OCI-LY7 (cell line): ENCODE data around the gene DPH7. TPM values are rescaled to one million over a fixed set of nuclear protein-coding genes. Genes with fewer than 3 reads are reported as not detected.

ENCODE experiments used
- BruUV-seq: library from RNA; stranded (reverse); fragments of 400-500 nt; replicated peaks from 2 replicates; lab custom pipeline; 2021; lab: Mats Ljungman, UMichigan
- CTCF ChIA-PET: fragments of 300-600 bp; sonication (Branson Sonifier 250); formaldehyde crosslinking; loops from one replicate; lab custom pipeline; 2022; ENCODE audit warnings: antibody characterized with exemption; ENCODE audit not compliant: unreplicated experiment; lab: Charles Lee
- POLR2A ChIA-PET: fragments of 300-600 bp; sonication (Branson Sonifier 250); formaldehyde crosslinking; loops from one replicate; lab custom pipeline; 2022; ENCODE audit warnings: antibody characterized with exemption; lab: Charles Lee
- DNase-seq: peaks from one replicate; pipeline ENCODE4 v3.0.0-alpha.2; 2015; ENCODE audit warnings: low spot score
- H2AFZ ChIP-seq: fragments of 200-600 bp; sonication (generic), shearing (Covaris generic); 2 replicates; pipeline ENCODE4 v1.6.1; 2014; ENCODE audit warnings: mild to moderate bottlenecking, antibody characterized with exemption, low read length, moderate library complexity
- H3K27ac ChIP-seq: fragments of 200-600 bp; sonication (generic); 2 replicates; pipeline ENCODE4 v1.5.1; 2014; ENCODE audit warnings: mixed run types, low read depth, mild to moderate bottlenecking, moderate library complexity, low read length, inconsistent platforms; ENCODE audit not compliant: poor library complexity, severe bottlenecking
- H3K36me3 ChIP-seq: fragments of 200-600 bp; sonication (generic); 2 replicates; pipeline ENCODE4 v1.6.1; 2014; ENCODE audit warnings: mild to moderate bottlenecking, antibody characterized with exemption, low read length, moderate library complexity, mixed read lengths; ENCODE audit not compliant: insufficient read depth
- H3K4me1 ChIP-seq: fragments of 200-600 bp; sonication (generic); 2 replicates; pipeline ENCODE4 v1.5.1; 2014; ENCODE audit warnings: mild to moderate bottlenecking, low read length; ENCODE audit not compliant: insufficient read depth, poor library complexity, severe bottlenecking
- H3K4me2 ChIP-seq: fragments of 200-600 bp; sonication (generic); 2 replicates; pipeline ENCODE4 v1.6.1; 2014; ENCODE audit warnings: mild to moderate bottlenecking, low read length
- H3K4me3 ChIP-seq: fragments of 200-600 bp; sonication (generic); 2 replicates; pipeline ENCODE4 v1.5.1; 2014; ENCODE audit warnings: mild to moderate bottlenecking, low read depth, low read length; ENCODE audit not compliant: poor library complexity, severe bottlenecking
- H3K79me2 ChIP-seq: fragments of 200-600 bp; sonication (generic); 2 replicates; pipeline ENCODE4 v1.6.1; 2016; ENCODE audit warnings: low read depth, mild to moderate bottlenecking, low read length, moderate library complexity, mixed read lengths; ENCODE audit not compliant: insufficient read depth
- H3K9me2 ChIP-seq: fragments of 200-600 bp; sonication (generic); 2 replicates; pipeline ENCODE4 v1.6.1; 2016; ENCODE audit warnings: mild to moderate bottlenecking, low read length, mixed read lengths; ENCODE audit not compliant: insufficient read depth
- H3K9me3 ChIP-seq: fragments of 200-600 bp; sonication (generic); 2 replicates; pipeline ENCODE4 v1.6.1; 2014; ENCODE audit warnings: mild to moderate bottlenecking, mixed run types, low read length, mixed read lengths
- H4K20me1 ChIP-seq: fragments of 200-600 bp; sonication (generic); 2 replicates; pipeline ENCODE4 v1.6.1; 2014; ENCODE audit warnings: mild to moderate bottlenecking, antibody characterized with exemption, low read length, moderate library complexity, mixed read lengths; ENCODE audit not compliant: insufficient read depth
- EZH2phosphoT487 ChIP-seq: fragments of 200-600 bp; sonication (generic); IDR thresholded peaks from 2 replicates; pipeline ENCODE4 v1.6.1; 2018; ENCODE audit warnings: low read depth, borderline replicate concordance, mild to moderate bottlenecking, mixed run types, antibody characterized with exemption, low read length, moderate library complexity, mixed read lengths
- intact Hi-C: fragments of 100-400 bp; cut with micrococcal nuclease; formaldehyde crosslinking; loops from one replicate; pipeline ENCODE4 v1.10.0; 2022; ENCODE audit not compliant: unreplicated experiment
- total RNA-seq, 2 experiments: library from RNA; depleted of rRNA in 1 of 2; stranded (reverse); fragments of >200 nt in 1 of 2; shearing (Covaris generic) in 1 of 2; gene quantifications; 2 replicates each; pipeline ENCODE4 v1.2.3, GENCODE V29; 2014 to 2022
- TF ChIP-seq, protein P1 (sequence below): fragments of 200-600 bp; sonication (generic); conservative IDR thresholded peaks from 2 replicates; pipeline ENCODE4 v1.5.1; 2014; ENCODE audit warnings: mild to moderate bottlenecking, antibody characterized with exemption, low read length, moderate library complexity, mixed read lengths

Gene DPH7
- total RNA-seq, 2 experiments from 2014 or later, result 72.9 to 95.6 TPM

DNA sequence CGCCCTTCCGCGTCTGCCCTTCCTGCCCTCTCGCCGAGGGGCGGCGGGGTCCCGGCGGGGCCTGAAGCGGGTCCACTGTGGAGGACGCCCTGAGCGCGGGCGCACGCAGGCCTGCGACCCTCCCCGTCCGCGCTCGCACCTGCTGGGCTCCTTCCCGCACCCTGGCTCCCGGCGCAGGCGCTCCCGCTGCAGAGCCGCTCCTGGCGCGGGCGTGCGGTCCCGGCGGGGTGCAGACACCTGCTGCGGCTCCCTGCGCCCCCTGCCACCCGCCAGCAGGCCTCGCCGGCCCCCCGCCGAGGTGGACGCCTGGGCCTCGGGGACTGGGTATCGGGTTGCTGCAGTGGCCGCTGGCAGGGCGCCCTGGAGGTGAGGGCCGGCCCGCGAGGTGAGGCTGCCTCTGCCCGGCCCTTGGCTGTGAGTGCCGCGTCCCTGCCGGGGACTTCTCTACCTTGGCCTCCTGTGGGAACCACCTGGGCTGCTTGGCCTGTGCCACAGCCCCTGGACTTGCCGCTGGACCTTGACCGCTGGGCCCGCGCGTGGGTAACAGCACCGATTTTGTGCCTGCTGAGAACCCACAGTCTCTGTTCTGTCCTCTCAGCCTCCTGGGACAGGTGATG, 27.4 kb upstream of the DPH7 start:
- BruUV-seq, result no TSS peak
- Histone ChIP-seq H3K79me2 (no peaks in the 10 kb centered on the region), H4K20me1 (no peaks in the 10 kb centered on the region), H3K9me2 (no peaks in the 10 kb centered on the region), H3K4me2 (peak overlapping the region; percentile 74), H2AFZ (0 out of 2 replicates have a peak overlapping the region, but pooled peaks have one; percentile 53), H3K4me3 (peak overlapping the region; percentile 89), H3K27ac (peak overlapping the region; percentile 35), H3K9me3 (no peaks in the 10 kb centered on the region), H3K4me1 (peaks cover 34% of the 10 kb centered on the region), H3K36me3 (no peaks in the 10 kb centered on the region)
- ChIA-PET POLR2A (no interaction called here), CTCF (no interaction called here)
- intact Hi-C loops, result no loop called here
- no peak for DNase-seq
- TF ChIP-seq, protein P1, sequence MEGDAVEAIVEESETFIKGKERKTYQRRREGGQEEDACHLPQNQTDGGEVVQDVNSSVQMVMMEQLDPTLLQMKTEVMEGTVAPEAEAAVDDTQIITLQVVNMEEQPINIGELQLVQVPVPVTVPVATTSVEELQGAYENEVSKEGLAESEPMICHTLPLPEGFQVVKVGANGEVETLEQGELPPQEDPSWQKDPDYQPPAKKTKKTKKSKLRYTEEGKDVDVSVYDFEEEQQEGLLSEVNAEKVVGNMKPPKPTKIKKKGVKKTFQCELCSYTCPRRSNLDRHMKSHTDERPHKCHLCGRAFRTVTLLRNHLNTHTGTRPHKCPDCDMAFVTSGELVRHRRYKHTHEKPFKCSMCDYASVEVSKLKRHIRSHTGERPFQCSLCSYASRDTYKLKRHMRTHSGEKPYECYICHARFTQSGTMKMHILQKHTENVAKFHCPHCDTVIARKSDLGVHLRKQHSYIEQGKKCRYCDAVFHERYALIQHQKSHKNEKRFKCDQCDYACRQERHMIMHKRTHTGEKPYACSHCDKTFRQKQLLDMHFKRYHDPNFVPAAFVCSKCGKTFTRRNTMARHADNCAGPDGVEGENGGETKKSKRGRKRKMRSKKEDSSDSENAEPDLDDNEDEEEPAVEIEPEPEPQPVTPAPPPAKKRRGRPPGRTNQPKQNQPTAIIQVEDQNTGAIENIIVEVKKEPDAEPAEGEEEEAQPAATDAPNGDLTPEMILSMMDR, result 0 out of 2 replicates have a peak, but pooled peaks have one; percentile 12
- TF ChIP-seq EZH2phosphoT487, result no peak

DNA sequence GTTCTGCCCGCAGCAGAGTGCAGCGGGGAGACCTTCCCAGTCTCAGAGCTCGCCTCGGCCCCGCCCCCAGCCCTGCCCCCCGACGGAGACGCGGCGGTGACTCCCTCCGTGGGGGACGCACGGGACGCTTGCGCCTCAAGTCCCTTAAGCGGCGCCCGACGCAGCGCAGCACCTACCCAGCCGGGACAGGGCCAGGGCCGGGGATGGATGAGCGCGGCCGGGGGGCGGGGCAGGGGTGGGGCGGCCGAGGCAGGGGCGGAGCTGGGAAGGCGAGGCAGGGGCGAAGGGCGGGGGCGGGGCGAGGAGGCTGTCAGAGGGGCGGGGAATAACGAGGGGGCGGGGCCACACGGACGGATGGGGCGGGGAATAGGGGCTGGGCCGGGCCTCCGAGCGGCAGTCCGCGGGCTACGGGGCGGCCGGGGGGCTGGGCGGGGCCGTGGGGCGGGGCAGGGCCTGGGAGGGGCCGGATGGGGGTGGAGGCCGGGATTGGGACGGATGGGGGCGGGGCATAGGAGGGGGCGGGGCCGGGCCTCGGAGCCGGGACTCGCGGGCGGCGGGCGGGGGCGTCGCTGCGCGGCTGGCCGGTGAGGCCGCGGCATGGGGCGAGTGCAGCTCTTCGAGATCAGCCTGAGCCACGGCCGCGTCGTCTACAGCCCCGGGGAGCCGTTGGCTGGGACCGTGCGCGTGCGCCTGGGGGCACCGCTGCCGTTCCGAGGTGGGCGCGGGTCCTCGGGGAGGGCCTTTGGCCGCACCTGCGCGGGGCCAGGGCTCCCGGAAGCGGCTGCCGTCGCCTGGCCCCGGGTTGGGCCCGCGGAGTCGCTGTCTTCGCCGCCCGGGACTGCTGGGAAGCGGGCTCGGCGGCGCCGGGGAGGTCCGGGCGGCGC, 26.6 kb upstream of the DPH7 start, which contains the start of gene ARRDC1:
TSS of gene ARRDC1 (plus strand) at position 566 of the 884 bp plus-strand sequence. CDS start at position 598, 32 bp downstream.
- peak; percentile 95 for DNase-seq
- Histone ChIP-seq H3K27ac (peak within 1 kb of the TSS; percentile 35), H3K36me3 (no peaks in the 10 kb centered on the region), H3K9me2 (no peaks in the 10 kb centered on the region), H3K79me2 (no peaks in the 10 kb centered on the region), H3K9me3 (no peaks in the 10 kb centered on the region), H3K4me3 (peak within 1 kb of the TSS; percentile 89), H3K4me2 (peak within 1 kb of the TSS; percentile 74), H2AFZ (0 out of 2 replicates have a peak within 1 kb of the TSS, but pooled peaks have one; percentile 53), H3K4me1 (peaks cover 32% of the 10 kb centered on the region), H4K20me1 (no peaks in the 10 kb centered on the region)
- intact Hi-C loops, result loop anchor here (1.0 to 2.0 kb wide), 2 partner anchors 15 to 55 kb away; partner anchors contain the start of genes MRPL41, PNPLA7 and ZMYND19
- CTCF ChIA-PET, result interaction anchor here (0.6 kb wide), 2 partner anchors 17 to 21 kb away, joined by 3 read pairs; no protein-coding TSS in a partner anchor
- no peak for TF ChIP-seq EZH2phosphoT487
- TF ChIP-seq, protein P1, result no peak
- POLR2A ChIA-PET, result interaction anchor here (0.6 to 0.8 kb wide), 3 partner anchors 14 to 22 kb away, joined by 3 to 4 read pairs (median 3); partner anchors contain the start of gene ZMYND19
- no TSS peak for BruUV-seq
